GM21367 (cell line): ENCODE data around the gene ACYP2.

Experiments used
- ATAC-seq: cut with Tn5 transposase; IDR thresholded peaks from one replicate; pipeline ENCODE4 v1.9.1; 2021; ENCODE audit not compliant: unreplicated experiment

The ACYP2 gene

GRCh38 chr2:54212456-54212855, 97.0 kb downstream of the ACYP2 start:
- no peak for ATAC-seq

GRCh38 chr2:54213082-54213481, 97.7 kb downstream of the ACYP2 start:
- no peak for ATAC-seq

GRCh38 chr2:54224997-54225396, 109.6 kb downstream of the ACYP2 start:
- no peak for ATAC-seq

GRCh38 chr2:54226260-54226659, 110.8 kb downstream of the ACYP2 start:
- no peak for ATAC-seq

GRCh38 chr2:54227798-54228197, 112.4 kb downstream of the ACYP2 start:
- no peak for ATAC-seq

GRCh38 chr2:54228945-54229344, 113.5 kb downstream of the ACYP2 start:
- no peak for ATAC-seq

GRCh38 chr2:54233832-54234649, 118.6 kb downstream of the ACYP2 start:
- no peak for ATAC-seq

GRCh38 chr2:54237428-54237827, 122.0 kb downstream of the ACYP2 start:
- ATAC-seq = no peak

- ATAC-seq = no peak
Measured at GRCh38 chr2:54239427-54239826, 124.0 kb downstream of the ACYP2 start.

- no peak for ATAC-seq
Measured at GRCh38 chr2:54240515-54241469, 125.4 kb downstream of the ACYP2 start.

- ATAC-seq = no peak
Measured at GRCh38 chr2:54247115-54247514, 131.7 kb downstream of the ACYP2 start.

- no peak for ATAC-seq
Measured at GRCh38 chr2:54249629-54250028, 134.2 kb downstream of the ACYP2 start.

GRCh38 chr2:54254180-54254579, 138.8 kb downstream of the ACYP2 start:
- no peak for ATAC-seq

GRCh38 chr2:54255230-54256090, 140.0 kb downstream of the ACYP2 start:
- no peak for ATAC-seq

GRCh38 chr2:54256091-54256694, 140.8 kb downstream of the ACYP2 start, which contains the start of gene TSPYL6:
Gene TSPYL6, minus strand, starts transcription at chr2:54256229. Its CDS starts 78 bp downstream, at chr2:54256151.
- ATAC-seq = no peak

- ATAC-seq = no peak
Measured at GRCh38 chr2:54258166-54258565, 142.8 kb downstream of the ACYP2 start.

GRCh38 chr2:54259413-54260240, 144.2 kb downstream of the ACYP2 start:
- ATAC-seq = no peak

- no peak for ATAC-seq
Measured at GRCh38 chr2:54260241-54260595, 144.8 kb downstream of the ACYP2 start.

- ATAC-seq = no peak
Measured at GRCh38 chr2:54261537-54261936, 146.1 kb downstream of the ACYP2 start.
